HepG2 (cell line): ENCODE measurements around the gene TMEM63B. TPM values are rescaled to one million over a fixed set of nuclear protein-coding genes. Genes with fewer than 3 reads are reported as not detected.
A peak's percentile ranks its signal among the peaks of the same experiment; 100 is the strongest.

Experiments
- AGO1 ChIP-seq: fragments of 200-400 bp; formaldehyde crosslinking; IDR thresholded peaks from 2 replicates; pipeline ENCODE4 v1.6.1; 2017; ENCODE audit warnings: mild to moderate bottlenecking, low read depth, low read length, moderate library complexity; ENCODE audit not compliant: poor library complexity, severe bottlenecking
- CSRNP1 ChIP-seq: sonication (generic); formaldehyde crosslinking; IDR thresholded peaks from 2 replicates; pipeline ENCODE4 v1.8.1; 2023; ENCODE audit warnings: mild to moderate bottlenecking, missing genetic modification reagents
- ETV5 ChIP-seq: IDR thresholded peaks from 2 replicates; pipeline ENCODE4 v1.6.1; 2018; ENCODE audit warnings: missing biosample characterization, missing genetic modification reagents, inconsistent platforms, borderline replicate concordance
- HMGXB4 ChIP-seq, 2 experiments: sonication (generic) in 1 of 2; formaldehyde crosslinking in 1 of 2; IDR thresholded peaks; 2 replicates each; pipeline versions ENCODE4 v1.4.0 to v1.6.1; 2018 to 2020; ENCODE audit warnings: missing genetic modification reagents in 2 of 2, borderline replicate concordance in 1 of 2, low read depth in 1 of 2, mild to moderate bottlenecking in 1 of 2, missing biosample characterization in 1 of 2
- KAT2B ChIP-seq: fragments of 150-350 bp; IDR thresholded peaks from 2 replicates; pipeline ENCODE4 v1.6.1; 2014; ENCODE audit warnings: low read depth, low read length, borderline replicate concordance
- KDM1A ChIP-seq: IDR thresholded peaks from 2 replicates; pipeline ENCODE4 v1.6.1; 2016; ENCODE audit warnings: missing compliant biosample characterization
- MED1 ChIP-seq: sonication (generic); formaldehyde crosslinking; IDR thresholded peaks from 2 replicates; pipeline ENCODE4 v1.4.0; 2020; ENCODE audit warnings: missing genetic modification reagents
- MYNN ChIP-seq: sonication (generic); formaldehyde crosslinking; IDR thresholded peaks from 2 replicates; pipeline ENCODE4 v1.4.0; 2020; ENCODE audit warnings: mild to moderate bottlenecking, low read depth, missing genetic modification reagents
- PAX8 ChIP-seq: sonication (generic); formaldehyde crosslinking; IDR thresholded peaks from 2 replicates; pipeline ENCODE4 v1.8.0; 2022; ENCODE audit warnings: mild to moderate bottlenecking, missing genetic modification reagents, borderline replicate concordance
- PHF21A ChIP-seq: sonication (generic); formaldehyde crosslinking; IDR thresholded peaks from 2 replicates; pipeline ENCODE4 v1.5.0; 2020; ENCODE audit warnings: mild to moderate bottlenecking, missing genetic modification reagents
- PHF8 ChIP-seq: sonication (generic); formaldehyde crosslinking; IDR thresholded peaks from 2 replicates; pipeline ENCODE4 v1.5.0; 2020; ENCODE audit warnings: missing genetic modification reagents
- RORA ChIP-seq: sonication (generic); formaldehyde crosslinking; IDR thresholded peaks from 2 replicates; pipeline ENCODE4 v1.5.0; 2020; ENCODE audit warnings: mild to moderate bottlenecking, missing genetic modification reagents, moderate library complexity
- SIX1 ChIP-seq: sonication (generic); formaldehyde crosslinking; IDR thresholded peaks from 2 replicates; pipeline ENCODE4 v1.4.0; 2020; ENCODE audit warnings: missing genetic modification reagents, borderline replicate concordance
- THAP7 ChIP-seq: sonication (generic); formaldehyde crosslinking; IDR thresholded peaks from 2 replicates; pipeline ENCODE4 v1.8.1; 2023; ENCODE audit warnings: mild to moderate bottlenecking, missing genetic modification reagents
- ZNF230 ChIP-seq: sonication (generic); formaldehyde crosslinking; IDR thresholded peaks from 2 replicates; pipeline ENCODE4 v1.4.0; 2020; ENCODE audit warnings: mild to moderate bottlenecking, missing genetic modification reagents
- ZNF609 ChIP-seq: sonication (generic); formaldehyde crosslinking; IDR thresholded peaks from 2 replicates; pipeline ENCODE4 v1.4.0; 2020; ENCODE audit warnings: mild to moderate bottlenecking, missing genetic modification reagents, borderline replicate concordance
- polyA plus RNA-seq, 8 experiments: library from polyadenylated mRNA; depleted of rRNA in 3 of 8; stranded (reverse) in 7 of 8; unstranded in 1 of 8; fragments of >200 nt; fragmentation: Illumina TruSeq in 4 of 8; extraction: Trizol in 4 of 8; gene quantifications; 2 replicates each; pipeline versions ENCODE4 v1.2.1 to v1.2.3, GENCODE V29; 2011 to 2016; ENCODE audit warnings: low read depth in 4 of 8, missing spikeins in 1 of 8, mixed read lengths in 1 of 8; ENCODE audit not compliant: insufficient read depth in 1 of 8
- total RNA-seq, 5 experiments: library from RNA; depleted of rRNA; stranded (reverse); fragments of >200 nt; fragmentation: Illumina TruSeq; extraction: Trizol; gene quantifications; 2 replicates each; pipeline ENCODE4 v1.2.3, GENCODE V29; 2016; ENCODE audit warnings: low read depth in 1 of 5

The TMEM63B gene
- total and polyA plus RNA-seq, 2 of the 13 experiments (the other 11 are each of a cell fraction or from before 2014, with no cell fraction given) = 27.4 to 75.8 TPM

DNA sequence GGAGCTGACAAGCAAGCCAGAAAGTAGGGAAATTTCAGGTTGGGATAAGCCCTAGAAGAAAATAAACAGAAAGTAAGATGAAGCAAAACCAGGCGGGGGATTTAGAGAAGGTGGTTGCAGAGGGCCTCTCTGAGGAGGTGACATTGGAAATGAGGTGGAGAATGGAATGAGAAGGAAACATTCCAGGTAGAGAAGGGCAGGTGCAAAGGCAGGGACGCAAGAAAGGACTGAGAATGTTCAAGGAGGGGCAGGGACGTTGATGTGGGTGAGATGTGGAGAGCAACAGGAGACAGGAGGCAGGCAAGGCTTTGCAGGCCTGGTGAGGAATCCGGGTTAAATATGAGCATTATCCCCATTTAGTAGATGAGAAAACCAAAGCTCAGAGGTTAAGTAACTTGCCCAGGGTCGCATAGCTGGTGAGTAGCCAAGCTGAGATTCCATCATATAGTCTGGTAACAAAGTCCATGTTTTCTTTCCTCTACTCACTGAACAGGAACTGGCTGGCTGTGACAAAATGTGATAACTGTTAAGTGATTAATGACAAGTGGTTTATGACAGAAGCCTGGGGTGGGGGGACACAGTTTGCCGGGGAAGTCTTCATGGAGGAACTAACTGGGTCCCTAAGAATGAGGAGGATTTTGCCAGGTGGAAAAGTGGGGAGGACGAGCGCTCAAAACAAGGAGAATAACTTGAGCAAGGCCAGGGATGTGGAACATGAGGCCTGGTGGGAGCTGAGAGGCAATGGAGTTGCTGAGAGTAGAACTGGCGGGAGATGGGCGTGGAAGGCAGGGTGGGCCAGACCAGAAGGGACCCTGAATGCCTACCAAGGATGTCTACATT lies 32.7 kb upstream of the TMEM63B start (continued):
- TF ChIP-seq HMGXB4 (CRISPR knock-in tag; IDR thresholded peaks at IDR 0.05; ENCODE audit: borderline replicate concordance in 1 of 2, low read depth in 1 of 2) = peak; percentile 42 to 87; a peak in 2 of 4 replicates
- TF ChIP-seq ZNF230 = no peak
- peak; percentile 50; the same call in 1 of the 2 replicates for TF ChIP-seq CSRNP1 (CRISPR knock-in tag)
- no peak for TF ChIP-seq KAT2B
- peak; percentile 99 for TF ChIP-seq KDM1A (CRISPR knock-in tag)
- TF ChIP-seq PHF8 (CRISPR knock-in tag) = 0 out of 2 replicates have a peak, but pooled peaks have one; percentile 32
- TF ChIP-seq THAP7 (CRISPR knock-in tag) = no peak
- TF ChIP-seq PAX8 (CRISPR knock-in tag) = no peak
- TF ChIP-seq MED1 = peak; percentile 95
- no peak for TF ChIP-seq RORA
- no peak for TF ChIP-seq AGO1
- TF ChIP-seq SIX1 = peak; percentile 77; the same call in 1 of the 2 replicates
- TF ChIP-seq ETV5 (CRISPR knock-in tag) = peak; percentile 91
- peak; percentile 97 for TF ChIP-seq PHF21A (CRISPR knock-in tag)
- peak; percentile 72; the same call in 1 of the 2 replicates for TF ChIP-seq ZNF609
- no peak for TF ChIP-seq MYNN (CRISPR knock-in tag)
